Posterior vena cava (tissue), 2 donors: ENCODE data around the gene BACH2. TPM values are rescaled to one million over a fixed set of nuclear protein-coding genes. Genes with fewer than 3 reads are reported as not detected.
"Not testable (repeated sequence)": the region's sequence is repeated elsewhere in the genome, so short reads cannot be mapped to it uniquely, and the experiment has no call there.

Source experiments
- DNase-seq: peaks from one replicate; pipeline ENCODE4 v3.0.0-alpha.2; 2020; ENCODE audit warnings: low spot score
- intact Hi-C, 2 donors: fragments of 100-400 bp; cut with DNase I; formaldehyde crosslinking; loops; one replicate each; pipeline versions ENCODE4 v1.14.1 to v1.14.2; 2022 to 2023
- total RNA-seq, 2 donors: library from RNA; stranded (reverse); fragmentation: NEBNext Ultra II Directional; extraction: Animal tissue kit (Norgen Biotek cat#: 25700); gene quantifications; one replicate each; pipeline ENCODE4 v1.2.1, GENCODE V29; 2021
- donor health status: DM: yes; HTN: yes; CAD: no.
- donor health status: DM: yes; HTN: yes; CAD: no.

BACH2 gene
- total RNA-seq, 2 donors from 2014 or later: 3.9 to 4.5 TPM

DNA sequence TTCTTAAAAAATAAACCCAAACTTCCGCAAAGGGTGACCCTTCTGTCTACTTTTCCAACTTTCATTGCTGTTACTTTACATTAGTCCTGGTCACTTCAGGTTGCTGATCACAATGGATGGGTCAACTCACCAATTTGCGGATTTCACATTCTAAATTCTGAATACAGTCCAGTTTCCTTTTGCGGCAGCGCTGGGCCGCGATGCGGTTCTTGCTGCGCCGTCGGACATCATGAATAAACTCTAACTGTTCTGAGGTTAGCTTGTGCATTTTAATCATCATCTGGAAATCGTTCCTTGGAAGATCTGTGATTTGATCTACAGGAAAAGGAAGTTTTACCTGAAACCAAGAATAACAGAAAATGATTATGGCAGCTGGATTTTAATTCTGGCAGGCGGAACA lies 358.6 kb downstream of the BACH2 start:
- intact Hi-C loops: no loop called here
- no peak for DNase-seq

DNA sequence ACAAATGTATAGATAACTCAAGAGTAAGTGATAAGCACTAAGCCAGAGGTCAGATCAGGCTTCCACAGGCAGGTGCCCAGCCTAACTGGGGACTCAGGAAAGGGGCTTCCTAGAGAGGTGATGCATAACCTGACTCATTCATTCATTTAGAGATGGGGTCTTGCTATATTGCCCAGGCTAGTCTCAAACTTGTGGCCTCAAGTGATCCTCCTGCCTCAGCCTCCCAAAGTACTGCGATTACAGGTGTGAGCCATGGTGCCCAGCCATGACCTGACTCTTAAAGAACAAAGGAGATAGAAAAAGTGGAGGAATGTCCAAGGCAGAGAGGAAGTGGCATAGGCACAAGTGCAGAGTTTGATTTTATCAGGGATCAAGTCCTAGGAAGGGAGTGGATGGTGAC lies 360.5 kb downstream of the BACH2 start:
- no peak for DNase-seq
- intact Hi-C loops: no loop called here

DNA sequence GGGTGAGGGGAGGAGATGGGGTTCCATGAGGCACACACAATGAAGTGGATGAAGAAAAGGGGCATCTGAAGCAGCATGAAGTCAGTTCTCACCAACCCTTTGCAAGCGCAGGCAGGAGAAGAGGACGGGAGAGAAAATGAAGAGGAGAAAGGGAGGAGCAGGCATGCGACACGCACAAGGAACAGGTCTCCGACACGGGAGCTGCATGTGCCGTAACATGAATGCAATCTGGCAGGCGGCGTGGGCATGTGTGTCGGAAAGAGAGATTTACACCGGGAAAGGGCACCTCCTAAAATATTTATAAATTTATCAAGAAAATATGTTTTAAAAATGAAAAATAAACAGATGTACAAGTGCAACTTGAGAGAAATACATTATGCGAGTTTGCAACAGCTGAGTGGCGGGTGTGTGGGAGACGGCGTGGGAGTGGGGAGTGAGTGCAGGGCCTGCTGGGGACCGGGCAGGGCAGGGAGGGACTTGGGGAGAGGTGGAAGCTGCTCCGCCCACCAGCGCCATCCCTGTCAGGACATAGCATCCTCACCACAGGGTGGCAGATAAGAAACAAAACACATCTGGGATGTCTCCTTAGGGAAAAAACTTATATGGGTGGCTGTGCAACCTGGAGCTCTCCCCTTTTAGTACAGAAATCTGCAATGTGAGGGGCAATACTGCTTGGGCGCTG lies 361.8 kb downstream of the BACH2 start:
- DNase-seq: no peak
- intact Hi-C loops: no loop called here

DNA sequence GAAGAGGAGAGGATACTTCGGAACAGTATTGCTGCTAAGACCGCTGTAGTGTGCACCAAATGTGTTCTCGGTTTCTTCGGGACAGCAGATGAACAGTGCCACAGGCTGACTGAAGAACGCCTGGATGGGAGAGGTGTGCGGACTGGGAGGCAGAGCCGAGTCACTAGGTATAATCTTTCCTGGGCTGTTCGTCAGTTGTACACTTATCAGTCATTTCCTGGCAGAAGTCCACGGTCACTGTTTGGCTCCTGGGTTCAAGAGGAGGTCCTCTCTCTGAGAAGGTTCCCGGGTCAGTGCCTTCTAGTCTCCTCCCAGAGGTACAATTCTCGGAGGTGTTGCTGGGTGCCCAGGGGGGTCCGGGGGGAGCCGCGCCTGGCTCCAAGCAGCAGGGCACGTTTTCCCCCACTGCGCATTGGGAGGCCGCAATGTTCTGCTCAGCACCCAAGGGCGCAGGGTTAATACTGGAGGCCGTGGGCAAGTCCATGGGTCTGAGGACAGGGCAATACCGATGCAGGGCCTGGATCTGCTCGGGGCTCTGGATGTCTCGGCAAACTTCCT lies 364.3 kb downstream of the BACH2 start:
- DNase-seq: no peak
- intact Hi-C loops: no loop called here

DNA sequence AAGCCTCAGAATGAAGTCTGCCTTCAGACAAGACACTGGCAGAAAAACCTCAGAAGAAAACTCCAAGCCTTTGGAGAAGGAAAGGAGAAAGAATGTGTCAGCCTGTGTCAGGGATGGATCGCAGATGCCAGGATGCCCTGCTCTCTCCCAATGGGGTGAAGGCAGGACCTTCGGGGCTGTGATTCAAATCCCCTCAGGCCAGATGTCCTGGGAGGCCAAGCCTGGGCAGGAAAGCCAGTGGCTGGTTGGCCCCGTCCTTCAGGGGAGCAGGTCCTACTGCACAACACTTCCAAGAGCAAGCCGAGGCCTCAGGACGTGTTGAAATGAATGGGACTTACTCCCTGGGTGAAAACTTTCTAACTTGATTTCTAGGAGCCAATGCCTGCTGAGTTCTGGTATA lies 365.9 kb downstream of the BACH2 start:
- intact Hi-C loops: no loop called here
- DNase-seq: no peak

DNA sequence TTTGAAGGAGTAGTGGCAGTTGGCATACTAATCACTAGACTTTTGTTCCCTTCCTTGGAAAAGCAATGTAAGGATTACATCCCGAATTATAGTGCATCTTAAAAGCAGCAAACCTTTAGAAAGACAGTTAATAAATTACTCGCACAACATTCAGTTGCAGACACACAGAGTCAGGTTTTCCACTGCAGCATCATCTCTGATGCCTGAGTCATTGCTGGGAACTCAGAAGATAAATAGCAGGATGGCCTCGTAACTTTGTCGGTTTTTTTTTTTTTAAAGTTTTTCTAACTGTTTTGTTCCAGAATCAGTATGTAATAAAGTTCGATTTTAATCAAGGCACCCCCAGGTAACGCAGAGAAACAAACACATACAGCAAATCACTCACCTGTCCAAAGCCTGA lies 368.0 kb downstream of the BACH2 start:
- intact Hi-C loops: no loop called here
- DNase-seq: no peak

DNA sequence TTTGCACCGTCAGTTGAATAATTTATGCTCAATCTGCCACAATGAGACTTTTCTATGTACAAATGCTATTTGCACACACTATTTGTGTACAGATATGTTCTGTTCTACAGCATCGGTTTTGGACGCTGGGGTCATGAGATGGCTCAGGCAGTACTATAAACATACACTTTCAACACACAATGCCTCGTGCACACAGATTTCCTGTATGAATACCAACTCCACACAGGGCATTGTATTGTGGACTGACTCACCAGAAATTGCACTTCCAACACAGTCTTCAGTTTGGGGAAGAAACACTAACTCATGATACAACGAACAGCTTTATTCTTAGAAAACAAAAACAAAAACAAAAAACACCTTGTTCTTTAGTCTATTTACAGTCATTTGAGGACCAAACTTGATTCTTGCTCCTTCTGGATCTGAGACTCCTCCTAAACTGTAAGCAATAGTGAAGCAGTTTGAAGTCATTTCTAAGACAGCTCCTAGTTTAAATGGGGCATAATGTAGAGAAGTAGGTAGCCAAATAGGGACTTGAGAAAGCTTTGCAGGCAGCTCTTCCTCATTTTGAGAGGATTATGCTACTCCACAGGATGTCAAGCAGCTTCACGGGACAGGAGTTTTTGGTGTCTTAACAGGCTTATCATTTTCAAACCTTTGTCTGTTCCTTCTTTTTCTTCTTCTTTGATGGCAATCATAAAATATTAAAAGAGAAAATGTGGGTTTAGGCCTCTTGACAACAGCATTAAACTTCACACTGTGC lies 368.7 kb downstream of the BACH2 start:
- no peak for DNase-seq
- intact Hi-C loops: no loop called here

DNA sequence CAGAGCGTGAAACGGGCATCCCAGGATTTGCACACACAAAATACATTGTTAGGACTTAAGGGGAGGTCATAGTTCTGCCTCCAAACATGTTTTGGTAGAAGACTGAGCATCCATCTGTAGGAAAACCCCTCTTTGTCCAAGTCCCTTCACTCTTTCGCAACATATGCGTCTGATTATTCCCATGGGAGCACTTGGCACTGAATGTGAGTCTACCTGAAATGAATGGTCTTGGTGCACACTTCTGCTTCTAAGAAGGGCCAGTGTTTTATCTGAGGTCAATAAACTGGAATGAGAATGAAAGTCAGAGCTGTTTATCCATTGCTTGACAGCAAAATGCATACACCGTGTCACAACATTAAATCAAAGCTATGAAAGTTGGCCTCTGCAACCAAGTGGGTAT lies 369.4 kb downstream of the BACH2 start:
- intact Hi-C loops: no loop called here
- no peak for DNase-seq

DNA sequence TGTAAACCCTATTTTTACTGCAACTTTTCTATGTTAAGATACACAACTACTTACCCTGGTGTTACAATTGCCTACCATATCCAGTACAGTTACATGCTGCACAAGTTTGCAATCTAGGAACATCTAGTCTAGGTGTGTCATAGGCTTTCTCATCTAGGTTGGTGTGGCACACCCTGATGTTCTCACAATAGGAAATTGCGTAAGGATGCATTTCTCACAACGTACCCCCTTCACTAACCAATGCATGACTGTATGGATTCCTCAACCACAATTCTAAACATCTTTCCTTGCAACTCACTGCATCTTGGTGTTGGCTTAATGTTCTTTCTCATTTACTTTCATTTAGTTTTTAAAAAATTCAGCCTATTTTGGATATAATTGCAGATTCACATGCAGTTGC lies 370.8 kb downstream of the BACH2 start:
- intact Hi-C loops: no loop called here
- DNase-seq: no peak

DNA sequence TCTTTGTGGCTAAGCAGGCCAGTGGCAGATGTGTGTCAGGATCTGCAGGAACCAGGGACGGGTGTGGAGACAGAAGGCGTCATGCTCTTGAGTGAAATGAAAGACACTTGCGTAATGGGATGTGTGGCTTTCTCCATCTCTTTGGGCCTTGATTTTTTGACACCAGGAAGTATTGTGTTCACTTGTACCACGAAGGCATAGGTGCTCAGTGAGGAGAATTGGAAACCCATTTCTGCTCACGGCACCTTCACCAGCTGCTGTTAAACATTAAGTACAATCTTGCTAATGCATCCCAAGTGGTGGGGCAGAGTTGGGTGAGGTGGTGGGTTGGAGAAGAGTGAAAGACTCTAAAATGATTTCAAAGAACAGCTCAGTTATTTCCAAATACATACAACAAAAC lies 372.4 kb downstream of the BACH2 start:
- DNase-seq: no peak
- intact Hi-C loops: no loop called here

DNA sequence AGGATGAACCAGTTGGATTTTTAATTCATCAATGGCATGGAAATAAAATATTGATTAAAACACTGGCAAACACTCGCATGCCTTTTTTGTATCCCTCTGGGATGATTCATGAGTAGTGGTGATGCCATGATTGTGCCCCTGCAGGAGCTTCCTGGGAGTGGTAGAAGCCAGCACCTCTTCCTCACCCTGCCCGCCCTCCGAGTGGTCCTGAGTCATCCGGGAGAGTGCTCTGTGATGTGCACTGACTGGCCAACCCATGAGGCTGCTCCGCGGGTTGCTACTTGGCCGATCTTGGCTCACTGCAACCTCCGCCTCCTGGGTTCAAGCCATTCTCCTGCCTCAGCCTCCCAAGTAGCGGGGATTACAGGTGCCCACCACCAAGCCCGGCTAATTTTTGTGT lies 375.0 kb downstream of the BACH2 start:
- no peak for DNase-seq
- intact Hi-C loops: no loop called here

DNA sequence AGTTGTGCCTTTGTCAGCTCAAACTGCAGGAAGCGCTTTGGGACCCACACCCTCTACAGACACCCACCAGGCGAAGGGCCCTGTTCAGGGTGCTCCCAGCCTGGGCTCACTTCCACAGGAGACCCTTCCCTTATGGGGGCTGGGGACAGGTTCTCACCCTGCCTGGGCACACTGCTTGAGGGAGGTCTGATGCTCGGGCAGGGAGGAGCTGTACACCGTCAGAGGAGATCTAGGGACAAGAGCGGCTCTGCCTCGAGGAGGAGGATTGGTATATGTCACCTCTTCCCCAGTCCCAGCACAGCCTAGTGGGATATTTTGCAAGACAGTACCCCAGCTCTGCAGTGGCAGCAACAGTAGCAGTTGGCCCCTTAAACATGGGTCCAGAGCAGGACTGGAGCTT lies 375.4 kb downstream of the BACH2 start:
- intact Hi-C loops: no loop called here
- no peak for DNase-seq

DNA sequence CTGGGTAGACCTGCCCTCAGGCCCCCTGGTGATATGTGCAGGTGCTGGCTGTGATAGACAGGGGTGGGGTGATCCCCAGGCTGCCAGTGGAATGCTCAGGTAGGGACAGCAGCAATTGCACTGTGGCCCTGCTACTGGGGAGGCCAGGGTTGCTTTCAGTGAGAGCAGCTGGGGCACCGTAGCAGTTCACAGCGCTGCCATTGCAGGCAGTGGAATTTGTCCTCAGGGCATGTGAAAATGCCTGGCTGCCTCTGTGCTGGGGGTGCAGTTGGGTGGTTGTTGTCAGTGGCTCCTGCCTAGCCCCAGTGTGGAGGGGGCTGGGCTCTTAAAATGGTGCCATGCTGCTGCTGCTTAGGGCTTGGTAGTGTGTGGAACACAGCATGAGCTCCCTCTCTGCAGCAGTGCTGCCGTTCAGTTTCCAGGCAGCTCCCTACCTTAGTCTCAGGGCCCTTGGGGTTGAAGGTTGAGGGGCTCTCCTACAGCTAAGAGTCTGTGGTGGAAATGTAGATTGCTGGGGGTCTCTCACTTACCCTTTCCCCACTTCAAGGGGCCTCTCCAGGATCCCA lies 378.8 kb downstream of the BACH2 start:
- intact Hi-C loops: no loop called here
- DNase-seq: no peak

DNA sequence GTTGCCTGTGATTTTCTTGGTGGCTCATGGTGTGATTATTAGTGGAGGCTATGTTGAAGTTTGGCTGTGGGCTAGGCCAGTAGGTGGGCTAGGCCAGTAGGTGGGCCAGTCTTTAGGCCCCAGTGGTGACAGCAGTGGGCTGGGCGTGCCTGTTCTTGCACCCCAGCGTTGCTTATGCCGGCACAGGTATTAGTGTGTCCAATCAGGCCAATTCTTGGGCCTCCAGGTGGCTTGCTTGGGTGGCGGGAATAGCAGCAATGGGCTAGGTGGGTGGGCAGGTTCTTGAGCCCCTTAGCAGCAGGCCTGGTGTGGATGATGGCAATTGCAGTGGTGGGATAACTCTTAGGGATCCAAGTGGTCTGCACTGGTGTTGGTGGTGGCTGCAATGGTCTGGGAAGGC lies 379.4 kb downstream of the BACH2 start:
- intact Hi-C loops: no loop called here
- DNase-seq: no peak

DNA sequence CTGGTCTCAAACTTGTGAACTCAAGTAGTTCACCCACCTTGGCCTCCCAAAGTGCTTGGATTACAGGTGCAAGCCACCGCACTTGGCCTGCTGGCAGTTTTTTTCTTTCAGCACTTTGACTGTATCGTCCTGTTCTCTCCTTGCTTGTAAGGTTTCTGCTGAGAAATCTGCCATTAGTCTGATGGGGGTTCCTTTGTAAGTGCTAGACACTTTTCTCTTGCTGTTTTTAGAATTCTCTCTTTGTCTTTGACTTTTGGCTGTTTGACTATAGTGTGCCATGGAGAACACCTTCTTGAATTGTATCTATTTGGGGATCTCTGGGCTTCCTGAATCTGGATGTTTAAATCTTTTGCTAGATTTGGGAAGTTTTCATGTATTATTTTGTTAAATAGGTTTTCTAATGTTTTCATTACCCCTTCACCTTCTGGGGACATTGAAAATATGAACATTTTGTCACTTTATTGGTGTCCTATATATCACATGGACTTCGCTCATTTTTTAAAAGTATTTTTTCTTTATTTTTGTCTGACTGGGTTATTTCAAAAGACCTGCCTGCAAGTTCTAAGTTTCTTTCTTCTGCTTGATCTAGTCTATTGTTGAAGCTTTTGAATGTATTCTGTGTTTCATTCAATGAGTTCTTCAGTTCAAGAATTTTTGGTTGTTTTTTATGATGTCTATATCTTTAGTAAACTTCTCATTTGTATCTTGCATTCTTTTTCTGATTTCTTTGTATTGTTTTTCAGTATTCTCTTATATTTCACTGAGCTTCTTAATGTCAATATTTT lies 380.3 kb downstream of the BACH2 start:
- DNase-seq: no peak
- intact Hi-C loops: no loop called here

DNA sequence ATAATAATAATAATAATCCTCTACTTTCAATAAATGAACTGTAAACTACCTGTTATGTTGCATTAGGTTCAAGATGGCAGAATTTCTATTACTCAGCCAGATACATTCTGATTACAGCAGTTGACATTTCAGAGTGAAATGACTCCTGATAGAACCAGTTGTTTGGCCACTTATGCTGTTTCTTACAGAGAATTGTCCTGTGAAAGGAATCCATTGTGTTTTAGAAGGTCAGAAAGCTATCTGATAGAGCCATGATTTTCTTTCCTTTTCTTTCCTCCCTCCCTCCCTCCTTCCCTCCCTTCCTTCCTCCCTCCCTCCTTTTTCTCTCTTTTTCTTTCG lies 385.8 kb downstream of the BACH2 start:
- DNase-seq: no peak
- intact Hi-C loops: no loop called here

DNA sequence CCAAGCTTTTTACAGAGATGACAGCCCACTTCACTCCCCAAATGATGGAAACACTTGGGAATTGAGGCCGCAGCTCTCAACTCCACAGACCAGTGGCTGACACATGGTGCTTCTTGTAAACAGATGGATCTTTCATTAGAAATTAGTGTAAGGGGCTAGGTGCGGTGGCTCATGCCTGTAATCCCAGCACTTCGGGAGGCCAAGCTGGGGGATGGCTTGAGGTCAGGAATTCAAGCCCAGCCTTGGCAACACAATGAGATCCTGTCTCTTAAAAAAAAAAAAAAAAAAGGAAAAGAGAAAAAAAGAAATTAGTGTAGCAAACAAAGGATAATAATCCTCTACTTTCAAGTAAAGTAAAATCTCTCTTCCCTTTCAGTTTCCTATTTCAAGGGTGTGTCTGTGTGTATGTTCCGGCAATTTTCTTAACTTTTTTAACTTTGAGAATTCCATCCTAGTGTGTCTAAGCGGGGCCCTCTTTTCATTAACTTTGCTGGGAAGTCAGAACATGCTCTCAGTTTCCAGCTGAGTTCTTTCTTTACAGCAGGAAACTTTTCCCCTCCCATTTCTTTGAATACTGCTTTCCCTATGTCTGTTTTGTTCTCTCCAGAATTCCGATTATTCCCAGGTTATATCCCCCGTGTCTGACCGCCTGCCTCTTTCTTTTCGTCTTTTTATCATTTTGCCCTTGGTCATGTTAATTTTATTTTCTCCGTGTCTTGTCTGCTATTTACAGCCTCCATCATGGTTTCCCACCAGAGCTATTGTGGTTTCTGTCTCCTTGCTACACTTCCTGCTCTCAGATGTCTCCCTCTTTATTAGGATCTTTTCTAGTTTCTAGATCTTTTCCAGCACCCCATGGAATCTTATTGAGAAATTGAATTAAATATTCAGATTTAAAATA lies 386.4 kb downstream of the BACH2 start:
- DNase-seq, intact Hi-C loops: not testable (repeated sequence)

DNA sequence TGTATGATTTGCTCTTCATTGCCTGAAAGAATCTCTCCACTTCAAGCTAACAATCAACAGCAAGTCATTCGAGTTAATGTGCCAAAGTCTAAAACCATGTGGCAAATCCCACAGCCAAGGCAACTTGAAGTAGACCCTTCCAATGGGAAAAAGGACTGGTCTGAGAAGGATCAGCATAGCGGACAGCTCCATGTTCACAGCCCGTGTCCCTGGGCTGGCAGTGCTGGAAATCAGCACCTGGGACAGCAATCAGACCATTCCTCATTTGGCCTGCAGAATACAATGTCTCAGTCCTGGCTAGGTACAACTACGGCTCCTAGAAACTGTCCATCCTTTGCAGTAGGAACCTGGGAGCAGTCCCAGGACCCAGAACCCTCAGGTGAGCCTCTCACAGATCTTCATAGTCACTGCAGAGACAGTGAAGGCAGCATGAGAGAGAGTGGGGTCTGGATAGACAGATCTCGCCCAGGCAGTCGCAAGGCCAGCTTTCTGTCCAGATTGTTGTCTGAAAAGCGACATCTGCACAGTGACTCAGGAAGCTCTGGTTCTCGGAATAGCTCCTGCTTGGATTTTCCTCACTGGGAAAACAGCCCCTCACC lies 401.3 kb downstream of the BACH2 start:
- no peak for DNase-seq

DNA sequence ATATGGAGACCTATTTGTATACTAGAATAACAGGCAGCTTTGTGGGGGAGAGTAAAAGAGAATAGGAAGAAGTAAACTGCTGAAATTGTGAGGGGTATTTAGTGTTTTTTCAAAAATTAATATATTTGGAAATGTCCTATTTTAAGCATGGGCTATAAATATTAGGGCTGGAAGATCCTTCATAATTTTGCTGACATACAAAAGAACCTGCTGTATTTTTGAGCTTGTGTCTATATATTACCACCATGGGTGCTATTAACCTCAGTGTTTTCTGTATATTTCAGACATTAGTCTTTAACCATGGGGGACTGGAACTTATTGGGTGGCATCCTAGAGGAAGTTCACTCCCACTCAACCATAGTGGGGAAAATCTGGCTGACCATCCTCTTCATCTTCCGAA lies 402.5 kb downstream of the BACH2 start, which contains the start of gene GJA10:
Gene GJA10 (plus strand): TSS at position 301 of the 400 bp plus-strand sequence. CDS start 0 bp downstream, at position 301.
- DNase-seq: no peak
- intact Hi-C loops: no loop called here

More for the DNA sequence above, 401.3 kb downstream of the BACH2 start:
- intact Hi-C loops: no loop called here
